GM12875 (cell line): ENCODE measurements around the gene CFL2.
"Not testable (repeated sequence)": the region's sequence is repeated elsewhere in the genome, so short reads cannot be mapped to it uniquely, and the experiment has no call there.

Experiments used
- H3K4me3 ChIP-seq: one replicate; pipeline ENCODE4 v1.5.1; 2011; ENCODE audit warnings: low read depth, low read length, control low read depth
- CTCF ChIP-seq: IDR thresholded peaks from 2 replicates; pipeline ENCODE4 v1.5.1; 2011; ENCODE audit warnings: low read depth, mild to moderate bottlenecking, control low read depth, inconsistent platforms, low read length, moderate library complexity, borderline replicate concordance; ENCODE audit not compliant: insufficient read depth

Gene CFL2

GRCh38 chr14:34711169-34711568 lies 3.2 kb downstream of the CFL2 start:
- TF ChIP-seq CTCF, result no peak
- H3K4me3 ChIP-seq, result no peak overlapping the region

- TF ChIP-seq CTCF, result no peak
- no peak overlapping the region for H3K4me3 ChIP-seq
Measured at GRCh38 chr14:34710744-34711143, 3.6 kb downstream of the CFL2 start.

GRCh38 chr14:34710006-34710405 lies 4.4 kb downstream of the CFL2 start:
- no peak overlapping the region for H3K4me3 ChIP-seq
- TF ChIP-seq CTCF, result no peak

GRCh38 chr14:34707722-34708121 lies 6.7 kb downstream of the CFL2 start:
- H3K4me3 ChIP-seq, result no peak overlapping the region
- TF ChIP-seq CTCF, result no peak

- no peak for TF ChIP-seq CTCF
- H3K4me3 ChIP-seq, result no peak overlapping the region
Measured at GRCh38 chr14:34701808-34702207, 12.6 kb downstream of the CFL2 start.

- H3K4me3 ChIP-seq, result no peak overlapping the region
- no peak for TF ChIP-seq CTCF
Measured at GRCh38 chr14:34700622-34701130, 13.7 kb downstream of the CFL2 start.

- TF ChIP-seq CTCF, result no peak
Measured at GRCh38 chr14:34699873-34700621, 14.3 kb downstream of the CFL2 start.

GRCh38 chr14:34694216-34694615 lies 20.2 kb downstream of the CFL2 start:
- not testable (repeated sequence) for H3K4me3 ChIP-seq

More at GRCh38 chr14:34699873-34700621, 14.3 kb downstream of the CFL2 start:
- no peak overlapping the region for H3K4me3 ChIP-seq
